IPS-20b (cell line): ENCODE measurements around the gene MEG3.

ENCODE experiments used
- H3K27ac ChIP-seq: one replicate; pipeline ENCODE4 v1.5.1; 2013; ENCODE audit warnings: low read length
- H3K27me3 ChIP-seq: 2 replicates; pipeline ENCODE4 v1.6.1; 2013; ENCODE audit warnings: mild to moderate bottlenecking, low read length, inconsistent platforms; ENCODE audit not compliant: insufficient read depth
- H3K36me3 ChIP-seq: 2 replicates; pipeline ENCODE4 v1.6.1; 2013; ENCODE audit warnings: low read depth, mild to moderate bottlenecking, inconsistent platforms, low read length, moderate library complexity; ENCODE audit not compliant: insufficient read depth
- H3K4me1 ChIP-seq: 2 replicates; pipeline ENCODE4 v1.6.1; 2013; ENCODE audit warnings: mild to moderate bottlenecking, control low read depth, inconsistent platforms, low read length, moderate library complexity; ENCODE audit not compliant: insufficient read depth
- H3K4me3 ChIP-seq: 2 replicates; pipeline ENCODE4 v1.5.1; 2013; ENCODE audit warnings: mild to moderate bottlenecking, low read length, inconsistent platforms
- H3K9ac ChIP-seq: 2 replicates; pipeline ENCODE4 v1.6.1; 2013; ENCODE audit warnings: low read depth, mild to moderate bottlenecking, inconsistent platforms, low read length, moderate library complexity
- H3K9me3 ChIP-seq: 2 replicates; pipeline ENCODE4 v1.6.1; 2013; ENCODE audit warnings: mild to moderate bottlenecking, low read depth, low read length, inconsistent platforms; ENCODE audit not compliant: insufficient read depth

Gene MEG3

GRCh38 chr14:100900837-100901390 lies 75.0 kb downstream of the MEG3 start:
- peak overlapping the region; percentile 68 for H3K4me3 ChIP-seq
- H3K9ac ChIP-seq: peak overlapping the region; percentile 54; the same call in 1 of the 2 replicates
- peaks cover 12% of the 10 kb centered on the region; the same call in 1 of the 2 replicates for H3K4me1 ChIP-seq
- peaks cover 72% of the 10 kb centered on the region for H3K27me3 ChIP-seq
- no peak overlapping the region for H3K27ac ChIP-seq
- no peaks in the 10 kb centered on the region for H3K9me3 ChIP-seq
- no peaks in the 10 kb centered on the region for H3K36me3 ChIP-seq

- Histone ChIP-seq H3K9ac (no peak overlapping the region), H3K27ac (no peak overlapping the region), H3K27me3 (peaks cover 79% of the 10 kb centered on the region), H3K9me3 (no peaks in the 10 kb centered on the region), H3K36me3 (no peaks in the 10 kb centered on the region), H3K4me3 (peak overlapping the region; percentile 68; the same call in 1 of the 2 replicates), H3K4me1 (peaks cover 12% of the 10 kb centered on the region; the same call in 1 of the 2 replicates)
Observed at GRCh38 chr14:100901391-100902183, 75.7 kb downstream of the MEG3 start.

GRCh38 chr14:100902295-100903133 lies 76.6 kb downstream of the MEG3 start:
- no peaks in the 10 kb centered on the region for H3K36me3 ChIP-seq
- H3K4me1 ChIP-seq: peaks cover 12% of the 10 kb centered on the region; the same call in 1 of the 2 replicates
- peaks cover 86% of the 10 kb centered on the region for H3K27me3 ChIP-seq
- no peaks in the 10 kb centered on the region for H3K9me3 ChIP-seq
- no peak overlapping the region for H3K27ac ChIP-seq
- H3K9ac ChIP-seq: no peak overlapping the region
- H3K4me3 ChIP-seq: peak overlapping the region; percentile 16; the same call in 1 of the 2 replicates

- Histone ChIP-seq H3K27ac (no peak overlapping the region), H3K36me3 (no peaks in the 10 kb centered on the region), H3K4me1 (peaks cover 12% of the 10 kb centered on the region; the same call in 1 of the 2 replicates), H3K9ac (no peak overlapping the region), H3K9me3 (no peaks in the 10 kb centered on the region), H3K4me3 (no peak overlapping the region), H3K27me3 (peaks cover 86% of the 10 kb centered on the region)
Observed at GRCh38 chr14:100903134-100903468, 77.2 kb downstream of the MEG3 start.

GRCh38 chr14:100903672-100904185 lies 77.8 kb downstream of the MEG3 start, which contains the start of gene RTL1:
Gene RTL1, minus strand, starts transcription at chr14:100903722. Its CDS starts 18,934 bp downstream, at chr14:100884788.
- H3K4me3 ChIP-seq: peak within 1 kb of the TSS; percentile 48; the same call in 1 of the 2 replicates
- no peaks in the 10 kb centered on the region for H3K36me3 ChIP-seq
- H3K9me3 ChIP-seq: no peaks in the 10 kb centered on the region

GRCh38 chr14:100904307-100905087 lies 78.6 kb downstream of the MEG3 start:
- no peaks in the 10 kb centered on the region for H3K36me3 ChIP-seq
- peaks cover 6% of the 10 kb centered on the region; the same call in 1 of the 2 replicates for H3K4me1 ChIP-seq
- H3K27me3 ChIP-seq: peaks cover 75% of the 10 kb centered on the region
- peak overlapping the region; percentile 67 for H3K4me3 ChIP-seq
- no peak overlapping the region for H3K27ac ChIP-seq
- H3K9ac ChIP-seq: no peak overlapping the region
- H3K9me3 ChIP-seq: no peaks in the 10 kb centered on the region

More at GRCh38 chr14:100903672-100904185, 77.8 kb downstream of the MEG3 start, which contains the start of gene RTL1:
- Histone ChIP-seq H3K4me1 (peaks cover 10% of the 10 kb centered on the region; the same call in 1 of the 2 replicates), H3K9ac (no peak within 1 kb of the TSS), H3K27ac (no peak within 1 kb of the TSS), H3K27me3 (peaks cover 83% of the 10 kb centered on the region)

GRCh38 chr14:100905166-100905565 lies 79.2 kb downstream of the MEG3 start:
- Histone ChIP-seq H3K9me3 (no peaks in the 10 kb centered on the region), H3K4me1 (peaks cover 2% of the 10 kb centered on the region; the same call in 1 of the 2 replicates), H3K9ac (no peak overlapping the region), H3K4me3 (peak overlapping the region; percentile 67), H3K27me3 (peaks cover 69% of the 10 kb centered on the region), H3K27ac (no peak overlapping the region), H3K36me3 (no peaks in the 10 kb centered on the region)

DNA sequence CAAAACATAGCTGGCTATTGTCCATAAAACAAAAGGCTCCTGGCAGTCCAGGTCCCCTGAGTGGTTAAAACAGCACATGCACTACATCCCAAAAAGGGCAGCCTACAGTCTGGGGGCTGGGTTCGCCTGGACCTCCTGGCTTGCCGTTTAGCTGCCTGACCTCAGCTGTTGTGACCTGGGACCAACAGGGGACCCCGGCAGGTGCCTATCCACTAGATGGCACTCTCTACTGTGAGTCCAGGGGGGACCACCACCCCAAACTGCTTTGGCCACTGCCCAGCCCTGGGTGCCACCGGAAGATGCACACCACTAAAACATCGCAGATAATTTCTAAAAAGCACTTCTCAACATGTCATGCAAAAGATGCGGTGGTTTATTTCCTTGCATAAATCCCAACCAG lies 80.5 kb downstream of the MEG3 start:
- Histone ChIP-seq H3K9me3 (no peaks in the 10 kb centered on the region), H3K36me3 (no peaks in the 10 kb centered on the region), H3K4me3 (no peak overlapping the region), H3K9ac (no peak overlapping the region), H3K27ac (no peak overlapping the region), H3K27me3 (peaks cover 57% of the 10 kb centered on the region), H3K4me1 (peaks cover 2% of the 10 kb centered on the region; the same call in 1 of the 2 replicates)

DNA sequence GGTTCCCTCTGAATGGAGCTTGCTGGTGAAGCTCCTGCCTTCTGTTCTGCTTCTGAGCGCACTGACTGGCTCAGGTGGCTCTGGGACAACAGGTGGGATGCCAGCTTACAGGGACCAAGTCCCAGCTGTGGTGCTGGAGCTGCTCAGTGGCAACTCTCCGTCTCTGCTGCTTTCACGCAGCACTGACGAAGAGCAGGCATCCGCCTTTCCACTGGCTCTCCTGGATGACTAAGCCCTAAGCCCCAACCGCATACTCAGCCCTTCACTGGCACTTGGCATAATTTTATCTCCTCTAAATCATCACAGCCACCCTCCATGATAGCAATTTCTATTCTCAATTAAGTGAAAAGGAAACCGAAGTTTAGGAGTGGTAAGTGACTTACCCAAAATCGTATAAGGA lies 81.3 kb downstream of the MEG3 start:
- no peaks in the 10 kb centered on the region for H3K36me3 ChIP-seq
- no peaks in the 10 kb centered on the region for H3K9me3 ChIP-seq
- H3K4me1 ChIP-seq: peaks cover 2% of the 10 kb centered on the region; the same call in 1 of the 2 replicates
- peaks cover 49% of the 10 kb centered on the region for H3K27me3 ChIP-seq
- H3K4me3 ChIP-seq: no peak overlapping the region
- H3K9ac ChIP-seq: no peak overlapping the region
- no peak overlapping the region for H3K27ac ChIP-seq

DNA sequence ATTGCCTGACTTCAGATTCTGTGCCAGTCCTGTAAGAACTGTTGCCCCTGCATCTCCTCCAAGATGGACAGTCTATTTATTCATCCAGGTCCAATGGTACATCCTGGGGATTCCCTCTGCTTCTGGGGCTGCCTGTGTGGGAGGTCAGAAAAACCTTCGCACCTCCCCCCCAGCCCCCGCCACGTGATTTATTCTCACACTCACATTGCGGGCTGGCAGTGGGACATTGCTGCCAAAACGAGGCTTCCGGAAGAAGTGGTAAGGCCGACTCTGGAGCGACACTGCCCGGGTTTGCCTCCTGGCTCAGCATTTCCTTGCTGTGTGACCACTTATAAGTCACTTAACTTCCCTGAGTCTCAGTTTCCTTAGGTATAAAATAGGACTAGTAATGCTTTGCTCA lies 83.5 kb downstream of the MEG3 start:
- H3K27ac ChIP-seq: no peak overlapping the region
- H3K9ac ChIP-seq: no peak overlapping the region
- H3K4me3 ChIP-seq: no peak overlapping the region
- H3K36me3 ChIP-seq: no peaks in the 10 kb centered on the region
- no peaks in the 10 kb centered on the region for H3K9me3 ChIP-seq
- H3K4me1 ChIP-seq: 0 out of 2 replicates have a peak, but pooled peaks cover 2% of the 10 kb centered on the region
- H3K27me3 ChIP-seq: peaks cover 27% of the 10 kb centered on the region
